Measurements from ENCODE around the gene NAP1L4.

DNA sequence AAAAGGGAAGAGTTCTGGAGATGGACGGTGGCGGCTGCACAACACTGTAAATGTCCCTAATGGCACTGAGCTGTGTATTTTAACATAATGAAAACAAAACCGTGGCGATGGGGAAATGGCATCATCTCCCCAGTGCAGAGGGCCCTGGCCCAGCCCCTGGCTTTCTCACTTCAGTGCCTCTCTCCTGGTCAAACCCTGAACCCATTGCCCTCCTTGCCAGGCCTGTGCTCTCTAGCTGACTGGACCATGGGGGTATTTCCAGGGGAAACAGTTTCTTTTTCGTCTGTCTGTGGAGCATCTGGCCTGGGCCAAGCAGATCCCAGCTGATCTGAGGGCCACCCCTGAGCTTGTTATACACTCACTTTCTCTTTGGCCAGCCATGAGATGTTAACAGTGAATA, 17.4 kb upstream of the NAP1L4 start:
- TF ChIP-seq, protein P1, sequence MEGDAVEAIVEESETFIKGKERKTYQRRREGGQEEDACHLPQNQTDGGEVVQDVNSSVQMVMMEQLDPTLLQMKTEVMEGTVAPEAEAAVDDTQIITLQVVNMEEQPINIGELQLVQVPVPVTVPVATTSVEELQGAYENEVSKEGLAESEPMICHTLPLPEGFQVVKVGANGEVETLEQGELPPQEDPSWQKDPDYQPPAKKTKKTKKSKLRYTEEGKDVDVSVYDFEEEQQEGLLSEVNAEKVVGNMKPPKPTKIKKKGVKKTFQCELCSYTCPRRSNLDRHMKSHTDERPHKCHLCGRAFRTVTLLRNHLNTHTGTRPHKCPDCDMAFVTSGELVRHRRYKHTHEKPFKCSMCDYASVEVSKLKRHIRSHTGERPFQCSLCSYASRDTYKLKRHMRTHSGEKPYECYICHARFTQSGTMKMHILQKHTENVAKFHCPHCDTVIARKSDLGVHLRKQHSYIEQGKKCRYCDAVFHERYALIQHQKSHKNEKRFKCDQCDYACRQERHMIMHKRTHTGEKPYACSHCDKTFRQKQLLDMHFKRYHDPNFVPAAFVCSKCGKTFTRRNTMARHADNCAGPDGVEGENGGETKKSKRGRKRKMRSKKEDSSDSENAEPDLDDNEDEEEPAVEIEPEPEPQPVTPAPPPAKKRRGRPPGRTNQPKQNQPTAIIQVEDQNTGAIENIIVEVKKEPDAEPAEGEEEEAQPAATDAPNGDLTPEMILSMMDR (IDR thresholded peaks at IDR 0.05) = no peak
- TF ChIP-seq ZFX (IDR thresholded peaks at IDR 0.05; ENCODE audit: borderline replicate concordance) = no peak

All from 22Rv1 (cell line).